Activated CD4-positive, CD25-positive, alpha-beta regulatory T cell treated with anti-CD3 and anti-CD28 coated beads, Interleukin-2, amount 50 U/mL, for 72 hours (primary cell): ENCODE results near the gene BAIAP2L1.

ENCODE experiments used
- DNase-seq: peaks from one replicate; pipeline ENCODE4 v3.0.0; 2021

The BAIAP2L1 gene

GRCh38 chr7:98355250-98355538 lies 45.7 kb downstream of the BAIAP2L1 start:
- no peak for DNase-seq

GRCh38 chr7:98354511-98355249 lies 46.2 kb downstream of the BAIAP2L1 start:
- DNase-seq, result no peak

GRCh38 chr7:98354052-98354451 lies 46.8 kb downstream of the BAIAP2L1 start:
- no peak for DNase-seq

GRCh38 chr7:98352621-98353020 lies 48.3 kb downstream of the BAIAP2L1 start:
- DNase-seq, result no peak

GRCh38 chr7:98351136-98351535 lies 49.8 kb downstream of the BAIAP2L1 start:
- no peak for DNase-seq

GRCh38 chr7:98348726-98349474 lies 52.0 kb downstream of the BAIAP2L1 start:
- no peak for DNase-seq

GRCh38 chr7:98346515-98347069 lies 54.3 kb downstream of the BAIAP2L1 start:
- DNase-seq, result no peak

- no peak for DNase-seq
Measured at GRCh38 chr7:98341106-98341505, 59.8 kb downstream of the BAIAP2L1 start.

- no peak for DNase-seq
Measured at GRCh38 chr7:98339043-98339442, 61.8 kb downstream of the BAIAP2L1 start.

GRCh38 chr7:98338441-98338840 lies 62.4 kb downstream of the BAIAP2L1 start:
- DNase-seq, result no peak

GRCh38 chr7:98335411-98335977 lies 65.4 kb downstream of the BAIAP2L1 start:
- no peak for DNase-seq

- no peak for DNase-seq
Measured at GRCh38 chr7:98334081-98334480, 66.8 kb downstream of the BAIAP2L1 start.

GRCh38 chr7:98330926-98331529 lies 69.9 kb downstream of the BAIAP2L1 start:
- DNase-seq, result no peak

GRCh38 chr7:98329791-98330373 lies 71.0 kb downstream of the BAIAP2L1 start:
- DNase-seq, result no peak

- no peak for DNase-seq
Measured at GRCh38 chr7:98329100-98329790, 71.6 kb downstream of the BAIAP2L1 start.

GRCh38 chr7:98324782-98325181 lies 76.1 kb downstream of the BAIAP2L1 start:
- no peak for DNase-seq

- DNase-seq, result no peak
Measured at GRCh38 chr7:98323597-98324322, 77.1 kb downstream of the BAIAP2L1 start.

- DNase-seq, result no peak
Measured at GRCh38 chr7:98322331-98323270, 78.3 kb downstream of the BAIAP2L1 start.

GRCh38 chr7:98321301-98321700 lies 79.6 kb downstream of the BAIAP2L1 start:
- no peak for DNase-seq

GRCh38 chr7:98319176-98319575 lies 81.7 kb downstream of the BAIAP2L1 start:
- DNase-seq, result no peak
